Activated CD4-positive, alpha-beta T cell treated with anti-CD3 and anti-CD28 coated beads, Interleukin-2, amount 50 U/mL, for 48 hours (primary cell): ENCODE measurements around the gene TOMM7.
"Not testable (repeated sequence)": the region's sequence is repeated elsewhere in the genome, so short reads cannot be mapped to it uniquely, and the experiment has no call there.

Experiments used
- DNase-seq, 2 experiments: peaks; one replicate each; pipeline ENCODE4 v3.0.0-alpha.2; 2020

TOMM7 gene

GRCh38 chr7:22814261-22815208 lies 8.1 kb downstream of the TOMM7 start:
- DNase-seq: no peak

- DNase-seq: no peak
Measured at GRCh38 chr7:22812353-22812752, 10.3 kb downstream of the TOMM7 start.

- no peak for DNase-seq
Measured at GRCh38 chr7:22811746-22812280, 10.8 kb downstream of the TOMM7 start.

GRCh38 chr7:22810843-22811242 lies 11.8 kb downstream of the TOMM7 start:
- DNase-seq: no peak

GRCh38 chr7:22809902-22810642 lies 12.6 kb downstream of the TOMM7 start:
- DNase-seq: no peak

GRCh38 chr7:22808140-22808539 lies 14.5 kb downstream of the TOMM7 start:
- no peak for DNase-seq

GRCh38 chr7:22806752-22807151 lies 15.9 kb downstream of the TOMM7 start:
- no peak for DNase-seq

GRCh38 chr7:22805227-22805626 lies 17.4 kb downstream of the TOMM7 start:
- no peak for DNase-seq

- DNase-seq: not testable (repeated sequence)
Measured at GRCh38 chr7:22802831-22803230, 19.8 kb downstream of the TOMM7 start.

- no peak for DNase-seq
Measured at GRCh38 chr7:22802426-22802825, 20.2 kb downstream of the TOMM7 start.

GRCh38 chr7:22801912-22802311 lies 20.7 kb downstream of the TOMM7 start:
- DNase-seq: no peak

- DNase-seq: no peak
Measured at GRCh38 chr7:22799633-22800032, 23.0 kb downstream of the TOMM7 start.

- DNase-seq: no peak
Measured at GRCh38 chr7:22793593-22794462, 28.8 kb downstream of the TOMM7 start.

GRCh38 chr7:22791204-22792158 lies 31.2 kb downstream of the TOMM7 start:
- DNase-seq: no peak

- DNase-seq: not testable (repeated sequence)
Measured at GRCh38 chr7:22790640-22791039, 32.0 kb downstream of the TOMM7 start.

- no peak for DNase-seq
Measured at GRCh38 chr7:22787951-22788350, 34.7 kb downstream of the TOMM7 start.

- DNase-seq: no peak
Measured at GRCh38 chr7:22786290-22786932, 36.2 kb downstream of the TOMM7 start.

- no peak for DNase-seq
Measured at GRCh38 chr7:22784346-22784745, 38.3 kb downstream of the TOMM7 start.

GRCh38 chr7:22783421-22783820 lies 39.2 kb downstream of the TOMM7 start:
- no peak for DNase-seq

GRCh38 chr7:22782616-22783232 lies 39.9 kb downstream of the TOMM7 start:
- DNase-seq: peak; percentile 85 to 87
